ENCODE results near the gene ANAPC13. TPM values are rescaled to one million over a fixed set of nuclear protein-coding genes. Genes with fewer than 3 reads are reported as not detected.

ANAPC13 gene
- total RNA-seq, 1 experiment from 2014 or later: 68.8 TPM

GRCh38 chr3:134533493-134533892, 47.7 kb upstream of the ANAPC13 start:
- CTCF ChIA-PET: no interaction called here
- DNase-seq (ENCODE audit: low read depth, low spot score) (no peak), ATAC-seq (no peak)
- intact Hi-C loops (cut with micrococcal nuclease; ENCODE audit: unreplicated experiment) (no loop called here), in situ Hi-C loops (cut with HindIII; ENCODE audit: low pct_unique_long_range_greater_than_20kb, low sequenced_read_pairs) (no loop called here)
- H3K27ac ChIP-seq (ENCODE audit: low read length): no peak overlapping the region
- H3K36me3 ChIP-seq (ENCODE audit: control insufficient read depth, insufficient read depth, low read length): no peaks in the 10 kb centered on the region
- TF ChIP-seq POLR2AphosphoS5 (IDR thresholded peaks at IDR 0.05; ENCODE audit: low read depth, low read length): no peak
- no peak for TF ChIP-seq REST (IDR thresholded peaks at IDR 0.05; ENCODE audit: insufficient read depth in 1 of 2, low read depth in 2 of 2, low read length in 1 of 2)
- TF ChIP-seq SIN3A (IDR thresholded peaks at IDR 0.05; ENCODE audit: borderline replicate concordance, insufficient read depth, low read depth, low read length): no peak
- no peak for TF ChIP-seq TCF7L2 (IDR thresholded peaks at IDR 0.05; ENCODE audit: low read depth, low read length)
- no peak for TF ChIP-seq CTCF (IDR thresholded peaks at IDR 0.05)
- H3K4me3 ChIP-seq (ENCODE audit: low read depth in 2 of 2, low read length in 2 of 2): no peak overlapping the region
- no peaks in the 10 kb centered on the region for H3K27me3 ChIP-seq (ENCODE audit: control insufficient read depth, insufficient read depth, low read length)
- no TSS peak for BruUV-seq (replicated peaks)
- H3K9me3 ChIP-seq (ENCODE audit: control insufficient read depth, insufficient read depth, low read depth, low read length): no peaks in the 10 kb centered on the region
- no peaks in the 10 kb centered on the region for H3K4me1 ChIP-seq (ENCODE audit: control insufficient read depth, insufficient read depth, low read length)
- POLR2A ChIA-PET: interaction anchor here (0.5 kb wide), 1 partner anchor 971 kb away, joined by 7 read pairs; no protein-coding TSS in a partner anchor

DNA sequence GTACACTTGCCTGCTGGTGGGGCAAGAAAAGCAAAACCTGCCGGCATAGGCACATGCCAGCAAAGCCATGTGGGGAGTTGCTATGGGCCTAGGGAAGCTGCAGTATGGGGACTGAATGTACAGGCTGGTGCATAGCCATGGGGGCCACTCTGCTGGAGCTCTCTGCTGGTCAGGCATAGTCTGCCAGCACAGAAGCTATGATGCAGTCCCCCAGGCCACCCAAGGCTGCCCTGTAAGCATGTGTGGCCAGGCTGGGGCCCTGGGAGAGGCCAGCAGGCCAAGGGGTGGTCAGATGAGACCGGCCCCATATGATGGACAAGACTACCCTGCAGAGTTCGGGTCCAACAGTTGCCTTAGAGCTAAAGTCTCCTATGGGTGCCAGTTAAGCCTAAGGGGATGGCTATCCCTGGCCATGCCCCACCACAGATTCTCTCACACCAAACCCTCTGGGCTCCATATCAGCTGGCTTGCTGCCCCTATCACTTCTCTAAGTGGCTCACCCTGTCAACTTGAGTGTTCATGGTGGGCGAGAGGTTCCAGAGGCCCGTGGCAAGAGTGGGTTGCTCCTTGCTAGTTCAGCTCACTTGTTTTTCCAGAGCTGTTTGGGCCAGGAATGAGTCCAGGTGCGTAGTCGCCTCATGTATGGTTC, 41.9 kb upstream of the ANAPC13 start:
- CTCF ChIA-PET: no interaction called here
- DNase-seq (ENCODE audit: low read depth, low spot score) (no peak), ATAC-seq (peak; percentile 34; the same call in 1 of the 2 replicates)
- POLR2A ChIA-PET: no interaction called here
- H3K36me3 ChIP-seq (ENCODE audit: control insufficient read depth, insufficient read depth, low read length): no peaks in the 10 kb centered on the region
- no peak overlapping the region for H3K27ac ChIP-seq (ENCODE audit: low read length)
- no TSS peak for BruUV-seq (replicated peaks)
- intact Hi-C loops (cut with micrococcal nuclease; ENCODE audit: unreplicated experiment): no loop called here
- in situ Hi-C loops (cut with HindIII; ENCODE audit: low pct_unique_long_range_greater_than_20kb, low sequenced_read_pairs): no loop called here
- H3K4me1 ChIP-seq (ENCODE audit: control insufficient read depth, insufficient read depth, low read length): no peaks in the 10 kb centered on the region
- H3K9me3 ChIP-seq (ENCODE audit: control insufficient read depth, insufficient read depth, low read depth, low read length): no peaks in the 10 kb centered on the region; the same call in 1 of the 2 replicates
- no peak for TF ChIP-seq REST (IDR thresholded peaks at IDR 0.05; ENCODE audit: insufficient read depth in 1 of 2, low read depth in 2 of 2, low read length in 1 of 2)
- H3K4me3 ChIP-seq (ENCODE audit: low read depth in 2 of 2, low read length in 2 of 2): no peak overlapping the region
- no peaks in the 10 kb centered on the region for H3K27me3 ChIP-seq (ENCODE audit: control insufficient read depth, insufficient read depth, low read length)
